ENCODE measurements around the gene DUSP10. TPM values are rescaled to one million over a fixed set of nuclear protein-coding genes. Genes with fewer than 3 reads are reported as not detected.
A peak's percentile ranks its signal among the peaks of the same experiment; 100 is the strongest.

The DUSP10 gene
- total RNA-seq, 1 donor, result 26.8 TPM

DNA sequence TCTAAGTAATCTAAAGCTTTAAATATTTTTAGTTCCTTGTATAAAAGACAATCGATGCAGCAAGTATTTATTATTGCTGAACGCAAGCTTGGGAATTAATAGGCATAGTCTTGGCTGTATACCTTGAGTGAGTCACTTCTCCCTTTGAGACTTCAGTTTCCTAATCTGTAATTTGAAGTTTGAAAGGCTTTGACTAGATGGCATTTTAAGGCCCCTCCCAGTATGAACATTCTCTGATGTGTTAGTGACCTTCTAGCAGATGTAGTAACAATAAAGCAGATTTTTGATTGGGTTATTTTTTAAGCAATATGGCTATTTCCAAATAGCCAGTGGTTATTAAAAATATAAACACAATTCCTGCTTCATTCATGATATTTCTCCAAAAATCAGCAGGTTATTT, 58.2 kb downstream of the DUSP10 start:
- no peak overlapping the region for H3K4me3 ChIP-seq (ENCODE audit: low read depth, low read length)
- DNase-seq (ENCODE audit: low read depth), result peak; percentile 67
- TF ChIP-seq, protein P1, sequence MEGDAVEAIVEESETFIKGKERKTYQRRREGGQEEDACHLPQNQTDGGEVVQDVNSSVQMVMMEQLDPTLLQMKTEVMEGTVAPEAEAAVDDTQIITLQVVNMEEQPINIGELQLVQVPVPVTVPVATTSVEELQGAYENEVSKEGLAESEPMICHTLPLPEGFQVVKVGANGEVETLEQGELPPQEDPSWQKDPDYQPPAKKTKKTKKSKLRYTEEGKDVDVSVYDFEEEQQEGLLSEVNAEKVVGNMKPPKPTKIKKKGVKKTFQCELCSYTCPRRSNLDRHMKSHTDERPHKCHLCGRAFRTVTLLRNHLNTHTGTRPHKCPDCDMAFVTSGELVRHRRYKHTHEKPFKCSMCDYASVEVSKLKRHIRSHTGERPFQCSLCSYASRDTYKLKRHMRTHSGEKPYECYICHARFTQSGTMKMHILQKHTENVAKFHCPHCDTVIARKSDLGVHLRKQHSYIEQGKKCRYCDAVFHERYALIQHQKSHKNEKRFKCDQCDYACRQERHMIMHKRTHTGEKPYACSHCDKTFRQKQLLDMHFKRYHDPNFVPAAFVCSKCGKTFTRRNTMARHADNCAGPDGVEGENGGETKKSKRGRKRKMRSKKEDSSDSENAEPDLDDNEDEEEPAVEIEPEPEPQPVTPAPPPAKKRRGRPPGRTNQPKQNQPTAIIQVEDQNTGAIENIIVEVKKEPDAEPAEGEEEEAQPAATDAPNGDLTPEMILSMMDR (IDR thresholded peaks at IDR 0.05; ENCODE audit: insufficient read depth, low read length), result no peak

DNA sequence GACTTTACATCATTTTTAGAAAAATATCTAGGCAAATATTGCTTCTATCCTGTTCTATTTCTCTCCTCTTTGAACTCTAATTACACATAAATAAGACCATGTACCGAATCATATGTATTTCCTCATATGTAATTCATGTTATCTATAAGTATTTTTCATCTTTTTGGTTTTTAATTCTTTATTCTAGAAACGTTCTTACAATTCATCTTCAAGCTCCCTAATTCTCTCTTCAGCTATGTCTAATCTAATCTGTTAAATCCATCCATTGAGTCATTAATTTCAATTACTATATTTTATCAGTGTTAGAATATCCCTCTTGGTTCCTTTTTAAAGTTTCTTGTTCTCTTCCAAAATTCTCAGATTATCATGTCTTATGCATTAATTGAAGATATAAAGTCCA, 61.8 kb downstream of the DUSP10 start:
- DNase-seq (ENCODE audit: low read depth), result no peak
- H3K4me3 ChIP-seq (ENCODE audit: low read depth, low read length), result no peak overlapping the region
- TF ChIP-seq, protein P1 (IDR thresholded peaks at IDR 0.05; ENCODE audit: insufficient read depth, low read length), result no peak

DNA sequence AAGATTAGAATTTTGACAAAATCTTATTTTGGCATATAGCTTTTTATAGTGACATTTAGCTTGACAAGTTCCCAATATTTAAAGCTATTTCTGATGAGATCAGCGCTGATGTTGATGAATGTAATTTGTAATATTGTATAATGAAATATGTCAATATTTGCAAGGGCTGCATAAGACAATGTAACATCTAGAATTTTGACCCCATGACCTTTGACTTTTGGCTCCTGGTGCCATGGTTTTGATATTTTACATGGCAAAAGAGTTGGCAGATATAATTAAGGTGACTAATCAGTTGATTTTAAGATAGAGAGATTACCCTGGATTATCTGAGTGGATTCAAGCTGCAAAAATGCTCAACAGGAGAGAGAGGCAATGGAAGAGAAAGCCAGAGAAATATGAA, 63.9 kb downstream of the DUSP10 start:
- TF ChIP-seq, protein P1 (IDR thresholded peaks at IDR 0.05; ENCODE audit: insufficient read depth, low read length), result no peak
- no peak overlapping the region for H3K4me3 ChIP-seq (ENCODE audit: low read depth, low read length)
- DNase-seq (ENCODE audit: low read depth), result no peak

DNA sequence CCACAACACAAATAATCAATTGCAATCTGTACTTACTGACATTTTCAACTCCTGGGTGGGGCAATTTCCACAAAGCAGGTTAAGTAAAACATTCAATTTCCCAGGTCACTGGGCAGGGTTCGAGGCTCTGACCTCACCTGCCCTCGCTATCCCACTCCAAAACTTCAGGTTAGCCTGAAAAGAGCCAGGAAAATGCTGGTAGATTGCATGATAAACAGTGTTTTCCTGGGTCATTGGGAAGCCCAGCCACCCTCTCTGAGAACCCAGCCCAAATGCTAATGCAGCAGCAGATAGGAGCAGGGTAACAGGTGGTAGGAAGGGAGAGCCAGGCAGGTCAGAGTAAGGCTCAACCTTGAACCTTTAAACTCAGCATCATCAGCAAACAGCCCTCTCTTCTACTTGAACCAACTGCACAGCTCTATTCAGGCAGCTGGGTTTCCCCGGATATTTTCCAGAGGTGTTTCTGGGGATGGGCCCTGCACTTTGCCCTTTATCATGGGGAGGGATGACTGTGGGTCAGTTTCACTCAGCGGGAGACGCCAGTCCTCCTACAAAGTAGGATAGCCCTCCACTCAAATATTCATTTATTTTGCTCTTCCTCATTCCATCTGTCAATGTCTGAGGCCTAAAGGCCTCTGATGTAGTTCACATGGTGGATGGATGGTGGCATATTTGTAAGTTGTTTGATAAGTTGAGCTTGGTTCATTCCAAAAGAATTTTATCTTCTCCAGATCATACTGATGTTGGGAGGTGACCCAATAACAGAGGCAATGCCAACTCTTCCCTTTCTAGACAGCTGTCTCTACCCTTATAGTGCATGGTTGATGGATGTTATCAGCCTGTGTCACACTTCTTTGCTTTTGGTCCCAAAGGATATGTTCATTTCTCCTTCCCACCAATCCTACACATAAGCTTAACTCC, 65.7 kb downstream of the DUSP10 start:
- TF ChIP-seq, protein P1 (IDR thresholded peaks at IDR 0.05; ENCODE audit: insufficient read depth, low read length), result no peak
- DNase-seq (ENCODE audit: low read depth), result no peak
- H3K4me3 ChIP-seq (ENCODE audit: low read depth, low read length), result no peak overlapping the region

DNA sequence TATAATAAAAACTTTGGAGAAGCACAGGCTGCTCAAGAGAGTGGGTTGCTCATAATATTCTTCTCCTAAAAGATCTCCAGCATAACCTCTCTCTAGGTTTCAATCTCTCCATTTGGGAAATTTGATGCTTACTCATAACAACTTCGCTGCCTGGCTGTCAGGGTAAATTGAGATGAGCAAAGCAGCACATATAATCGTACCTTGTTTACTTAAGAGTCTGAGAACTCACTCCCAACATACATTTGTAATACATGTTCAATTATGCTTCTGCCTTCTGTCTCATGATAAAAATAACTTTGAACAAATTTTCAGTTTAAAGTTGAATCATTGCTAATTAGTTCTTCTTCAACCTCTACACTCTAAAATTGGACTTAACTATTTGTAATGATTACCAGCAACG, 68.9 kb downstream of the DUSP10 start:
- no peak for DNase-seq (ENCODE audit: low read depth)
- TF ChIP-seq, protein P1 (IDR thresholded peaks at IDR 0.05; ENCODE audit: insufficient read depth, low read length), result no peak
- no peak overlapping the region for H3K4me3 ChIP-seq (ENCODE audit: low read depth, low read length)

DNA sequence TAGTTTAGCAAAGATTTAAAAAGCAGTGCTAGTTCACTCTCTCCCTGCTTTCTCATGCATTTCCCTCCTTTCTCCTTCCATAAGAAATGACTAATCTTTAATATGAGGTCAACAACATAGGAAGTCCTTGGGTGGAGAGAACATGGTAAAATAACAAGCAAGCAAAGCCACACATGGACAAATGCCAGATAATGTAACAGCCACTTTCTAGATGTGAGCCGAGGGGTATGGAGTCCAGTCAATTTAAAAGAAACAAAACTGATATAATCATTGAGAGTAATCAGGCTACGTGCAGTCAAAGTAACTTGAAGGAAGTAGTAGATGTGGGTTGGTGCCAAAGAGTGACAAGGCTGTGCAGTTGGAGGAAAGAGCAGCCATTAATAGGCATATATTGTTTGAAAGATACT, 69.6 kb downstream of the DUSP10 start:
- no peak overlapping the region for H3K4me3 ChIP-seq (ENCODE audit: low read depth, low read length)
- TF ChIP-seq, protein P1 (IDR thresholded peaks at IDR 0.05; ENCODE audit: insufficient read depth, low read length), result no peak
- peak; percentile 39 for DNase-seq (ENCODE audit: low read depth)

Data from fibroblast of the aortic adventitia (primary cell).